GM23248 (cell line): ENCODE data around the gene CBFA2T2.

ENCODE experiments used
- EZH2 ChIP-seq: fragments of 200-600 bp; sonication (generic); IDR thresholded peaks from 2 replicates; pipeline ENCODE4 v1.6.1; 2018; ENCODE audit warnings: antibody characterized with exemption, mild to moderate bottlenecking; ENCODE audit not compliant: insufficient read depth, poor library complexity, severe bottlenecking
- EZH2phosphoT487 ChIP-seq: fragments of 200-600 bp; sonication (generic); IDR thresholded peaks from 2 replicates; pipeline ENCODE4 v1.6.1; 2018; ENCODE audit warnings: antibody characterized with exemption, moderate library complexity, mild to moderate bottlenecking, low read depth; ENCODE audit not compliant: insufficient read depth

- TF ChIP-seq EZH2 (no peak), EZH2phosphoT487 (no peak)
These were observed 187.1 kb downstream of the CBFA2T2 start for GRCh38 chr20:33676652-33677645.
